HFFc6 (cell line): Measurements from ENCODE around the gene JUNB. TPM values are rescaled to one million over a fixed set of nuclear protein-coding genes. Genes with fewer than 3 reads are reported as not detected.

Experiments used
- DNase-seq: peaks from one replicate; pipeline ENCODE4 v3.0.0-alpha.2; 2018
- H3K27ac Mint-ChIP-seq: 2 replicates; pipeline ENCODE4 v1.8.0; 2020; ENCODE audit warnings: mild to moderate bottlenecking, mixed read lengths
- H3K27me3 Mint-ChIP-seq: 2 replicates; pipeline ENCODE4 v1.8.0; 2021; ENCODE audit warnings: mild to moderate bottlenecking, moderate library complexity, mixed read lengths; ENCODE audit not compliant: insufficient read depth
- H3K36me3 Mint-ChIP-seq: 2 replicates; pipeline ENCODE4 v1.8.0; 2021; ENCODE audit warnings: low read depth, mixed read lengths
- H3K4me1 Mint-ChIP-seq: 2 replicates; pipeline ENCODE4 v1.8.0; 2020; ENCODE audit warnings: low read depth, mixed read lengths
- H3K4me3 Mint-ChIP-seq: 2 replicates; pipeline ENCODE4 v1.8.0; 2020; ENCODE audit warnings: mild to moderate bottlenecking, moderate library complexity, mixed read lengths
- H3K9me3 Mint-ChIP-seq: 2 replicates; pipeline ENCODE4 v1.8.0; 2020; ENCODE audit warnings: mild to moderate bottlenecking, mixed read lengths
- microRNA-seq: library from miRNA; unstranded; fragments of <30 nt; microRNA quantifications from one replicate; pipeline ENCODE4, GENCODE V29; 2019
- total RNA-seq, 6 experiments: library from RNA; stranded (reverse); fragmentation: NEBNext Ultra II Directional; extraction: Animal tissue kit (Norgen Biotek cat#: 25700); gene quantifications; 2 replicates in 1 of 6; 3 replicates in 5 of 6; pipeline ENCODE4 v1.2.3, GENCODE V29; 2021
- TF ChIP-seq, protein P1 (sequence below): fragments of 200-600 bp; sonication (generic); IDR thresholded peaks from 2 replicates; pipeline ENCODE4 v1.5.0; 2021; ENCODE audit warnings: antibody characterized with exemption, mild to moderate bottlenecking

Gene JUNB
- total RNA-seq, 6 experiments from 2014 or later, result 52.1 to 89.2 (median 83.8) TPM

DNA sequence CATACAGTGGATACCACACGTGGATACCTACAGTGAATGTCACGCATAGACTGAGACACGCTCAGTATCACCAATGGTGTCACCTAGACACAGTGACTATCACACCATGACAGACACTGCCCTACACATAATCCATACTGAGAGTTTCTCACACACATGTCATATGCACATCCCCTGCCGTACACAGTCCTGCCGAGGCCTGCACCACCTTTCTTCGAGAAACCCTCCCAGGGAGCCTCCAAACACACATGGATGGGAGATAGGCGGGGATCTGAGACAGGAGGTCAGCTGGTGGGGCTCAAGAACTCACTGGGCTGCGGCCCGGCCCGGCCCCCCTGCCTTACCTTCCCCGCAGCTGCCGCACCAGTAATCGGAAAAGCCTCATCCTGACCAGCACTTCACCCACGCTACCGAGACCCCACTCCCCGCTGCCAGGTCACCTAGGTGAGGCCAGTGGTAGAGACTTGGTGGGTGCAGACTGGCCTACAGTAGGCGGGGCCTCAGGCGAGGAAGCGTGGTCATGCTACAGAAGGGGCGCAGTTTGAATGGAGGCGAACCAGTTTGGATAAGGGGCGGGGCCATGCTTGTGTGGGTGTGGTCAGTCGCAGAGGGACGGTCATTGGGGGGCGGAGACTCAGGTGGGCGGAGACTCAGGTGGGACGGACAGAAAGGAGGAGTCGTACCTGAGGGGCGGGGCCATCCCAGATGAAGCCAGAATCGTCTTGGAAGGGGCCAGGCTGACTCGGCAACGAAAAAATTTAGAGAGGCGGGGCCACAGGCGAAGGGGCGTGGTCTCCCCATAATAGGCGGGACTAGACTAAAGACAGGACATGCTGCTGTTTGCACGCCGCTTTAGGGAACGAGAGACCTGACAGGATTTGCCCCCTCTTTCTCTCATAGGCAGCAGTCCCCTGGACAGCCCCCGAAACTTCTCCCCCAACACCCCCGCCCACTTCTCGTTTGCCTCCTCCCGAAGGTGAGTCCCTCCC, 49.1 kb downstream of the JUNB start:
- Mint-ChIP-seq H3K4me1 (0 out of 2 replicates have a peak, but pooled peaks cover 7% of the 10 kb centered on the region), H3K36me3 (no peaks in the 10 kb centered on the region), H3K27ac (no peak overlapping the region), H3K9me3 (no peaks in the 10 kb centered on the region), H3K27me3 (peaks cover 45% of the 10 kb centered on the region), H3K4me3 (no peak overlapping the region)
- DNase-seq, result peak; percentile 68
- TF ChIP-seq, protein P1, sequence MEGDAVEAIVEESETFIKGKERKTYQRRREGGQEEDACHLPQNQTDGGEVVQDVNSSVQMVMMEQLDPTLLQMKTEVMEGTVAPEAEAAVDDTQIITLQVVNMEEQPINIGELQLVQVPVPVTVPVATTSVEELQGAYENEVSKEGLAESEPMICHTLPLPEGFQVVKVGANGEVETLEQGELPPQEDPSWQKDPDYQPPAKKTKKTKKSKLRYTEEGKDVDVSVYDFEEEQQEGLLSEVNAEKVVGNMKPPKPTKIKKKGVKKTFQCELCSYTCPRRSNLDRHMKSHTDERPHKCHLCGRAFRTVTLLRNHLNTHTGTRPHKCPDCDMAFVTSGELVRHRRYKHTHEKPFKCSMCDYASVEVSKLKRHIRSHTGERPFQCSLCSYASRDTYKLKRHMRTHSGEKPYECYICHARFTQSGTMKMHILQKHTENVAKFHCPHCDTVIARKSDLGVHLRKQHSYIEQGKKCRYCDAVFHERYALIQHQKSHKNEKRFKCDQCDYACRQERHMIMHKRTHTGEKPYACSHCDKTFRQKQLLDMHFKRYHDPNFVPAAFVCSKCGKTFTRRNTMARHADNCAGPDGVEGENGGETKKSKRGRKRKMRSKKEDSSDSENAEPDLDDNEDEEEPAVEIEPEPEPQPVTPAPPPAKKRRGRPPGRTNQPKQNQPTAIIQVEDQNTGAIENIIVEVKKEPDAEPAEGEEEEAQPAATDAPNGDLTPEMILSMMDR, result no peak

DNA sequence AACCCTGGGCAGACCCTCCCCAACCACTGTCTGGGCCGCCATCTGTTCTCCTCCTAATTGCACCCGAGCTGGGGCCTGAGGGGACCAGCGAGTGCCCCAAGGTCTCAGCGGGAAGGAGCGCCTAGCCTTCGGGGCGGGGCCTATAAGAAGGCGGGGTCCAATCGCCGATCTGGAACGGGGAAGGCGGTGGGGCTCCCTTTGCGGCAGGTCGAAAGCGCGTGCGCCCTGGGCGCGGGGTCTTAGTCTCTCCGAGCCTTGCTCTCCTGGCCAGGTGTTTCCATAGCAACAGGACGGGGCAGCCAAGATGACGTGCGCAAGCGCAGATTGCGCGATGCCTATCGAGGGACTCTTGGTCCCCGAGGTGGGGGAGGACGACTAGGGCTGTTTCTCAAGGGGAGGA, 49.8 kb downstream of the JUNB start:
- H3K27me3 Mint-ChIP-seq, result peaks cover 41% of the 10 kb centered on the region
- H3K9me3 Mint-ChIP-seq, result no peaks in the 10 kb centered on the region
- H3K4me3 Mint-ChIP-seq, result no peak overlapping the region
- no peak for DNase-seq
- H3K36me3 Mint-ChIP-seq, result no peaks in the 10 kb centered on the region
- H3K4me1 Mint-ChIP-seq, result 0 out of 2 replicates have a peak, but pooled peaks cover 5% of the 10 kb centered on the region
- TF ChIP-seq, protein P1, result no peak
- H3K27ac Mint-ChIP-seq, result no peak overlapping the region

DNA sequence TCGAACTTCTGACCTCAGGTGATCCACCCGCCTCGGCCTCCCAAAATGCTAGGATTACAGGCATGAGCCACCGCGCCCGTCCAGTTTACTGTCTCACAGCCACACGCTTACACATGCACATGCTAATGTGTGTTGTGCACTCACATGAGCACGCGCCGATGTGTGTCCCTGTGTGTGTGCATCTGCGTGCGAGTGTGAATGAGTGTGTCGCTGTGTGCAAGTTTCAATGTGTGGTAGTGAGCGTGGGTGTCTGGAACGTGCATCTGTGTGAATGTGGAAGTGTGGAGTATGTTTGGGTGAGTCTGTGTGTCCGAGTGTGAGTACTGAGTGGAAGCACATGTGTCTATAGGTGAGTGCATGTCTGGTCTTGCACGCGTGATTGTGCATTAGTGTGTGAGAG, 51.2 kb downstream of the JUNB start:
- H3K36me3 Mint-ChIP-seq, result no peaks in the 10 kb centered on the region
- no peak overlapping the region for H3K4me3 Mint-ChIP-seq
- no peak for DNase-seq
- no peak overlapping the region for H3K27ac Mint-ChIP-seq
- H3K4me1 Mint-ChIP-seq, result no peaks in the 10 kb centered on the region; the same call in 1 of the 2 replicates
- peaks cover 34% of the 10 kb centered on the region for H3K27me3 Mint-ChIP-seq
- no peaks in the 10 kb centered on the region for H3K9me3 Mint-ChIP-seq
- TF ChIP-seq, protein P1, result no peak

Small RNAs within 50 kb of the gene (microRNA-seq; reads per million reads assigned to microRNA genes)
- gene MIR5684, result not detected

Other genes with a start within 250 kb of the JUNB start
- gene ZNF564, start 240.0 kb upstream of the JUNB start, total RNA-seq, result 1 to 10 TPM; 3.5 to 4.7 (median 4.2) TPM
- gene ZNF490, start 180.7 kb upstream of the JUNB start, total RNA-seq, result 1 to 10 TPM; 5.4 to 9.2 (median 7.8) TPM
- gene ZNF791, start 180.6 kb upstream of the JUNB start, total RNA-seq, result 10 to 100 TPM; 18.3 to 21.9 (median 19.0) TPM
- gene MAN2B1, start 124.7 kb upstream of the JUNB start, total RNA-seq, result 10 to 100 TPM; 49.9 to 69.9 (median 65.2) TPM
- 10 to 100 TPM in 3 of 6 experiments, 1 to 10 TPM in 3; 8.6 to 13.3 (median 9.9) TPM for gene WDR83, start 124.7 kb upstream of the JUNB start, total RNA-seq
- 10 to 100 TPM; 53.3 to 69.2 (median 59.6) TPM for gene DHPS, start 109.6 kb upstream of the JUNB start, total RNA-seq
- not detected for gene GNG14, start 103.5 kb upstream of the JUNB start, total RNA-seq
- 1 to 10 TPM; 4.5 to 7.1 (median 5.4) TPM for gene FBXW9, start 94.9 kb upstream of the JUNB start, total RNA-seq
- gene TNPO2, start 67.6 kb upstream of the JUNB start, total RNA-seq, result 10 to 100 TPM; 56.8 to 78.7 (median 66.0) TPM
- gene TRIR, start 56.8 kb upstream of the JUNB start, total RNA-seq, result 100 to 1,000 TPM; 147 to 189 (median 176) TPM
- gene GET3, start 54.0 kb upstream of the JUNB start, total RNA-seq, result 100 to 1,000 TPM in 5 of 6 experiments, 10 to 100 TPM in 1; 97.0 to 116 (median 107) TPM
- gene BEST2, start 39.7 kb upstream of the JUNB start, total RNA-seq, result not detected
- 10 to 100 TPM; 10.5 to 13.8 (median 11.5) TPM for gene HOOK2, start 15.9 kb upstream of the JUNB start, total RNA-seq
- gene PRDX2, start 10.3 kb downstream of the JUNB start, total RNA-seq, result 100 to 1,000 TPM; 214 to 269 (median 229) TPM
- 10 to 100 TPM; 14.1 to 30.3 (median 25.6) TPM for gene THSD8, start 10.6 kb downstream of the JUNB start, total RNA-seq
- 10 to 100 TPM; 17.9 to 43.2 (median 37.7) TPM for gene RNASEH2A, start 15.1 kb downstream of the JUNB start, total RNA-seq
- not detected for gene RTBDN, start 43.1 kb downstream of the JUNB start, total RNA-seq
- under 1 TPM in 3 of 6 experiments, not detected in 3; 0.09 to 0.34 (median 0.26) TPM for gene MAST1, start 47.0 kb downstream of the JUNB start, total RNA-seq
- 10 to 100 TPM; 26.0 to 33.5 (median 28.4) TPM for gene DNASE2, start 90.0 kb downstream of the JUNB start, total RNA-seq
- not detected for gene KLF1, start 95.7 kb downstream of the JUNB start, total RNA-seq
- gene GCDH, start 99.7 kb downstream of the JUNB start, total RNA-seq, result 10 to 100 TPM; 20.6 to 24.6 (median 21.1) TPM
- gene SYCE2, start 127.8 kb downstream of the JUNB start, total RNA-seq, result 1 to 10 TPM in 3 of 6 experiments, under 1 TPM in 3; 0.28 to 1.7 (median 0.91) TPM
- 100 to 1,000 TPM in 1 of 6 experiments, 10 to 100 TPM in 5; 87.8 to 101 (median 90.4) TPM for gene FARSA, start 142.2 kb downstream of the JUNB start, total RNA-seq
- gene CALR, start 147.1 kb downstream of the JUNB start, total RNA-seq, result 1,000 to 10,000 TPM; 1,716 to 2,461 (median 2,371) TPM
- 100 to 1,000 TPM; 108 to 140 (median 129) TPM for gene RAD23A, start 154.4 kb downstream of the JUNB start, total RNA-seq
- gene GADD45GIP1, start 165.7 kb downstream of the JUNB start, total RNA-seq, result 10 to 100 TPM; 34.3 to 54.3 (median 46.9) TPM
- gene DAND5, start 178.1 kb downstream of the JUNB start, total RNA-seq, result not detected
- gene NFIX, start 204.0 kb downstream of the JUNB start, total RNA-seq, result 100 to 1,000 TPM; 129 to 161 (median 142) TPM